ENCODE results near the gene ALDH3A1.

ALDH3A1 gene

DNA sequence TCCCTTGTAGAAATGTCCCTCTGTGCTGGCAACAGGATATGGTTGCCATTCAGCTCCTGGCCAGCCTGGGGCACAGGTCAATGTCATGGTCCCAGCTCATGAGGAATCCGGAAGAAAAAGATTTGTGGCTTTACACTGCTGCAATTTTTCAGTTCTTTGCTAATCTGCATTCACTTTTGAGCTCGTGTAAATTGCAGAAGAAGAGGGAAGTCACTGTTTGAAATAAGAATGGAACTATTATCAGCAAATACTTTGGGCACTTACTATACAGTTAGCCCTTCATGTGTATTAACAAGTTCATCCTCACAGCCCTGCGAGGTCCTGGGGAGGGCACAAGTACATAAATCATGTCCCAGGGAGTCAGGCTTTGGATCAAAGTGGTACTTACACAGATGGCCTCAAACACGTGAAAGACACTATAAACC is 45.9 kb downstream of the ALDH3A1 start:
- Histone ChIP-seq H3K9ac (ENCODE audit: low read length) (no peak overlapping the region), H3K36me3 (ENCODE audit: insufficient read depth, low read length) (no peaks in the 10 kb centered on the region), H3K27me3 (ENCODE audit: control insufficient read depth in 1 of 2, insufficient read depth in 2 of 2, low read length in 2 of 2) (no peaks in the 10 kb centered on the region), H3K27ac (ENCODE audit: low read depth, low read length) (no peak overlapping the region), H3K9me3 (ENCODE audit: low read length) (no peaks in the 10 kb centered on the region), H3K4me1 (ENCODE audit: insufficient read depth, low read length) (no peaks in the 10 kb centered on the region), H3K4me3 (ENCODE audit: low read depth in 1 of 2, low read length in 2 of 2) (no peak overlapping the region)

All from muscle layer of colon (tissue), 2 donors.